Activated CD8-positive, alpha-beta memory T cell treated with anti-CD3 and anti-CD28 coated beads for 24 hours (primary cell): Measurements from ENCODE around the gene NMRK2.
"Not testable (repeated sequence)": the region's sequence is repeated elsewhere in the genome, so short reads cannot be mapped to it uniquely, and the experiment has no call there.

Experiments used
- DNase-seq: peaks from one replicate; pipeline ENCODE4 v3.0.0-alpha.2; 2020

Gene NMRK2

GRCh38 chr19:3932931-3933810 lies at the start of gene NMRK2:
Gene NMRK2 (plus strand): TSS chr19:3933069. CDS start chr19:3933672, 603 bp downstream.
- DNase-seq, result no peak

- no peak for DNase-seq
Measured at GRCh38 chr19:3890591-3890990, 42.3 kb upstream of the NMRK2 start.

DNA sequence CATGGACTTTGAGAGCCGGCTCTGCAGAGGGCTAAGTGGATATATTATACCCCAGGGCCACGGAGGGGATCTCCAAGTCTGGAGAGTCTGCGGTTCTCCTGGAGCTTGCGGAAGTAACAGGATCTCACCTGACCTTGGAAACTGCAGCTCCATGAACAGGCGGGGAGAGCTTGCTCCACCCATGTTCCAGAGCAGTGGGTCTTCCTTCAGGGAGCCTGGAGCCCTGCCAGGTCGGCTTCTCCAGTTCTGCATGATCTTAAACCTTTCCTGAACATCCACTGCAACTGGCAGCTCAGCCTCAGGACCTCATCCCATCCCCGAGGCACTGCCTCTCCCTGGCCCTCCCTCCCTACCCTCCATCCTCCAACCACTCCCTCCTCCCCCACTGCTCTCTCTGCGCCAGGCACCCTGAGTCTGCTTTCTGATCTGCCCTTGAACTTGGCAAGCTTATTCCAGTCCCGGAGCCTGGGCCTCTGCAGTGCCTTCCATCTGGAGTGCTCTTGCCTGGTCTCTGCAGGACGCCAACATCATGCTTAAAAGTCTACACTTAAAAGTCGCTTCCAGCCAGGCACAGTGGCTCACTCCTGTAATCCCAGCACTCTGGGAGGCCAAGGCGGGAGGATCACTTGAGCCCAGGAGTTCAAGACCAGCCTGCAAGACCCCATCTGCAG lies 39.2 kb upstream of the NMRK2 start:
- DNase-seq, result no peak

- DNase-seq, result not testable (repeated sequence)
Measured at GRCh38 chr19:3894959-3895358, 37.9 kb upstream of the NMRK2 start.

- DNase-seq, result no peak
Measured at GRCh38 chr19:3895788-3896187, 37.1 kb upstream of the NMRK2 start.

DNA sequence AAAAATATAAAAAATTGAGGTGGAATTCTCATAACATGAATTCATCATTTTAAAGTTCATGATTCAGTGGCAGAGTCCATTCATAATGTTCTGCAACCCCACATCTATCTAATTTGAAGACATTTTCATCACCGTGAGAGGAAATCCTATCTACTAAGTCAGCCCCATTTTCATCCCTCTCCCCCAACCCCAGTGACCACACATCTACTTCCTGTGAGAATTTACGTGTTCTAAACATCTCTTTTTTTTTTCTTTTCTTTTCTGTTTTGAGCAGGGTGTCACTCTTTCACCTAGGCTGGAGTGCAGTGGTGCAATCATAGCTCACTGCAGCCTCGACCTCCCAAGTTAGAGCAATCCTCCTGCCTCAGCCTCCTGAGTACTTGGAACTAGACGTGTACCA lies 34.9 kb upstream of the NMRK2 start:
- no peak for DNase-seq

GRCh38 chr19:3898426-3898825 lies 34.4 kb upstream of the NMRK2 start:
- no peak for DNase-seq

GRCh38 chr19:3899531-3900294 lies 33.2 kb upstream of the NMRK2 start:
- no peak for DNase-seq

- DNase-seq, result no peak
Measured at GRCh38 chr19:3902317-3902973, 30.4 kb upstream of the NMRK2 start.

DNA sequence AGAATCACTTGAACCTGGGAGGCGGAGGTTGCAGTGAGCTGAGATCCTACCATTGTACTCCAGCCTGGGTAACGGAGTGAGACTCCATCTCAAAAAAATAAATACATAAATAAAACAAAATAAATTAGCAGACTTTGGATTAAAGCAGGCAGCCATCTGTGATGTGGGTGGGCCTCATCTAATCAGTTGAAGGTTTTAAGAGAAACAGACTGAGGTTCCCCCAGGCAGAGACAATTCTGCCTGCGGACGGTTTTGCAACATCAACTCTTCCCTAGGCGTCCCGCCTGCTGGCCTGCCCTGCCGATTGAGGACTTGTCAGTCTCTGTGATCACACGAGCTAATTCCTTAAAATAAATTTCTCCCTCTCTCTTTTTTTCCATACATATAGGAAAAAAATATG lies 28.6 kb upstream of the NMRK2 start:
- no peak for DNase-seq

DNA sequence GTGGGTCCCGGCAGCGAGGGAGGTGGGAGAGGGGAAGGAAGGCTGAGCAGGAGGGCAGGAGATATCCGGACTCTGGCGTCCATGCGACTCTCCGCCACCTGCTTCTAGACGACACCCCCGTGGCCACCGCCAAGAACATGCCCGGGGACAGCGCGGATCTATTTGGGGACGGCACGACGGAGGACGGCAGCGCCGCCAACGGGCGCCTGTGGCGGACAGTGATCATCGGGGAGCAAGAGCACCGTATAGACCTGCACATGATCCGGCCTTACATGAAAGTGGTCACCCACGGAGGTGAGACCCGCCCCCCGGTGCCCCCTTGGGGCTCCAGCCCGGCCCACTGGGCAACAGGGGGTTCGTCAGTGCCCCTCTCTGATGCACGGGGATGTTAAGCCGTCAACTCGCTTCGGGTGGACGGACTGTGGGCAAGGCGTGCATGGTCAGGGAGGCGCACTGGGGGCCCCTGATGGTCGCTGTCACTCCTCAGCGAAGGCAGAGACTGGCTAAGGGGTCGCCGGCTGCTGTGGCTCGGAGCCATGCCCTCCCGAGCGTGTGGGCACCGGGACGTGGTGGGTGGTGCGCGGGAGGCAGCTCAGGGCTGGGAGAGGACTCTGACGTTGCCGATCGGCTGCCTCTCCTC lies 25.1 kb upstream of the NMRK2 start:
- DNase-seq, result no peak

DNA sequence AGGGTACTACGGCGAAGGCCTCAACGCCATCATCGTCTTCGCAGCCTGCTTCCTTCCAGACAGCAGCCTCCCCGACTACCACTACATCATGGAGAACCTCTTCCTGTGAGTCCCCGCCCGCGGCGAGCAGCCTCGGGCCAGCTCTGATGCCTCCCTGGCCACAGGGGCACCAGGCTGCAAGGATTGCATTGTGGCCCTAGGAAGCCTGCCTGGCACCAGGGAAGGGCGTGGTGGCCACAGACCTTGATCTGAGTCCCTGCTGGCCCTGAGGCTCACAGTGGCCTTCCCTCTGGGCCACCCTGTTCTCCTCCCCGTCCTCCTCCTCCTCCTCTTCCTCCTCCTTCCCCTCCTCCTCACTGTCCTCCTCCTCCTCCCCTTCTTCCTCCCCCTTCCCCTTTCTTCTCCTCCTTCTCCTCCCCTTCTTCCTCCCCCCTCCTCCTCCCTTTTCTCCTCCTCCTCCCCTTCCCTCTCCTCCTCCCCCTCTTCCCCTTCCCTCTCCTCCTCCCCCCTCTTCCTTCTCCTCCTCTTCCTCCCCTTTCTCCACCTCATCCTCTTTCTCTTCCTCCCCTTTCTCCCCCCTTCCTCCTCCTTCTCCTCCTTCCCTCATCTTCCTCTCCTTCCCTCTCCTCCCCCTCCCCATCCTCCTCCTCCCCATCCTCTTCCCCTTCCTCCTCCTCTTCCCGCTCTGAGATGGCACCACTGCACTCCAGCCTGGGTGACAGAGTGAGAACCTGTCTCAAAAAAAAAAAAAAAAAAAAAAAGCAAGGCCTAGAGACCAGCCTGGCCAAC lies 24.4 kb upstream of the NMRK2 start:
- no peak for DNase-seq

DNA sequence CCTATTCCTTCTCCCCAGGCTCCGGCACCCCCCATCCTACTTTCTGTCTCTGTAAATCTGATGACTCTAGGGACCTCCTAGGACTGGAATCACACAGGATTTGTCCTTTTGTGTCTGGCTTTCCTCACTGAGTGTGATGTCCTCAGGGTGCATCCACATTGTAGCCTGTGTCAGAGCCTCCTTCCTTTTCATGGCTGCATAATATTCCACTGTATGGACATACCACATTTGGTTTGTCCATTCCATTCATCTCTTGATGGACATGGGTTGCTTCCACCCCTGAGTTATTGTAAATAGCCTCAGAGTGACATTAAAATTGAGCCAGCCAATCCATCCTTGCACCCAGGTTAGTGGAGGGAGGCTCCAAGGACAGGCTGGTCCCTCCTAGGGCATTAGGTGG lies 22.8 kb upstream of the NMRK2 start:
- no peak for DNase-seq

- no peak for DNase-seq
Measured at GRCh38 chr19:3914199-3914598, 18.7 kb upstream of the NMRK2 start.

DNA sequence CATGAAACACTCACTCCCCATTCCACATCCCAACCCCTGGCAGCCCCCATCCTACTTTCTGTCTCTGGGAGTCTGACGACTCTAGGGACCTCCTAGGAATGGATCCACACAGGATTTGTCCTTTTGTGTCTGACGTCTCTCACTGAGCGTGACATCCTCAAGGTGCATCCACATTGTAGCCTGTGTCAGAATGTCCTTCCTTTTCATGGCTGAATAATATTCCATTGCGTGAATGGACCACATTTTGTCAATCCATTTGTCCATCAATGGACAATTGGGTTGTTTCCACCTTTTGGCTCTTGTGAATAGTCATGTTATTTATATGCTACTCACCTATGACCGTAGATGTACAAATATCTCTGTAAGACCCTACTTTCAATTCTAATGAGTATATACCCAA lies 16.8 kb upstream of the NMRK2 start:
- DNase-seq, result no peak

DNA sequence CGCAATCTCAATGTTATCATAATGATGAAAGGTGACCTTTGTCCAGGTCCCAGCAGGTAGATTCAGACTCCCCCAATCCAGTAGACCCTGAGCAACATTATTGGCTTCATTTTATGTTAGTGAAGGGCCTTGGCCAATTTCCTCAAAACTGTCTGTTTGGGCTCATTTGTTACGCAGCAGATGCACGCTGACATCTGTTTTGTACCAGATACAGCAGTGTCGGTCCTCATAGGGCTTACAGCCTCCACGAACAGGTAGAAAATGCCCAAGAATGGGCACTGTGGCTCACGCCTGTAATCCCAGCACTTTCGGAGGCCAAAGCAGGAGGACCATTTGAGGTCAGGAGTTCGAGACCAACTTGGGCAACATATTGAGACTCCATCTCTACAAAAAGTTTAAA lies 13.1 kb upstream of the NMRK2 start:
- DNase-seq, result no peak

GRCh38 chr19:3923096-3923758 lies 9.6 kb upstream of the NMRK2 start:
- no peak for DNase-seq

DNA sequence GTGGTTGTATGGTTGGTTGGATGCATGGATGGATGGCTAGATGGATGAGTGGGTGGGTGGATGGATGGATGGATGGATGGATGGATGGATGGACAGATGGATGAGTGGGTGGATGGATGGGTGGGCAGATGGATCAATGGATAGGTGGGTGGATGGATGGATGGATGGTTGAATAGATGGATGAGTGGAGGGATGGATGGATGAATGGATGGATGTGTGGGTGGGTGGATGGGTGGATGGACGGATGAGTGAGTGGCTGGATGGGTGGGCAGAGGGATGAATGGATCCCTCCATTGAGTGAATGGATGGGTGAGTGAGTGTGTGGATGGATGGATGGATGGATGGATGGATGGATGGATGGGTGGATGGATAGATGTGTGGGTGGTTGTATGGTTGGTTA lies 9.0 kb upstream of the NMRK2 start:
- no peak for DNase-seq

DNA sequence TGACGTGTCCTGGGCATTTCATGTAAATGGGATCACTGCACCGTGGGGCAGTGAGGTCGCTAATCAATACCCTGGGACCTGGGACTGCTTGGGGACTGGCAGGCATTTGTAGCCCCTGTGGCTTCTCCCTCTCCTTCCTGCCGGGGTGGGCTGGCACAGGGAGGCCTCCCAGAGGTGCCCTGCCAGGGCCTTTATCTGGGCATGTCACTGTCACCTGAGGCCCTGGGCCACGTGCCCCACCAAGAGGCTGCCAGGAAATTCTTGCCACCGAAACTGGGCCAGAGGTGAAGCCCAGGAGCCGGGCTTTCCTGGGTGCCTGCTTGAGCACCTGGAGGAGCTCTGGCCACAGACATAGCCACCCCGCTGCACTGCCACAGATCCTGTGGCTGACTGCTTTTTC lies 1.8 kb upstream of the NMRK2 start:
- DNase-seq, result no peak

DNA sequence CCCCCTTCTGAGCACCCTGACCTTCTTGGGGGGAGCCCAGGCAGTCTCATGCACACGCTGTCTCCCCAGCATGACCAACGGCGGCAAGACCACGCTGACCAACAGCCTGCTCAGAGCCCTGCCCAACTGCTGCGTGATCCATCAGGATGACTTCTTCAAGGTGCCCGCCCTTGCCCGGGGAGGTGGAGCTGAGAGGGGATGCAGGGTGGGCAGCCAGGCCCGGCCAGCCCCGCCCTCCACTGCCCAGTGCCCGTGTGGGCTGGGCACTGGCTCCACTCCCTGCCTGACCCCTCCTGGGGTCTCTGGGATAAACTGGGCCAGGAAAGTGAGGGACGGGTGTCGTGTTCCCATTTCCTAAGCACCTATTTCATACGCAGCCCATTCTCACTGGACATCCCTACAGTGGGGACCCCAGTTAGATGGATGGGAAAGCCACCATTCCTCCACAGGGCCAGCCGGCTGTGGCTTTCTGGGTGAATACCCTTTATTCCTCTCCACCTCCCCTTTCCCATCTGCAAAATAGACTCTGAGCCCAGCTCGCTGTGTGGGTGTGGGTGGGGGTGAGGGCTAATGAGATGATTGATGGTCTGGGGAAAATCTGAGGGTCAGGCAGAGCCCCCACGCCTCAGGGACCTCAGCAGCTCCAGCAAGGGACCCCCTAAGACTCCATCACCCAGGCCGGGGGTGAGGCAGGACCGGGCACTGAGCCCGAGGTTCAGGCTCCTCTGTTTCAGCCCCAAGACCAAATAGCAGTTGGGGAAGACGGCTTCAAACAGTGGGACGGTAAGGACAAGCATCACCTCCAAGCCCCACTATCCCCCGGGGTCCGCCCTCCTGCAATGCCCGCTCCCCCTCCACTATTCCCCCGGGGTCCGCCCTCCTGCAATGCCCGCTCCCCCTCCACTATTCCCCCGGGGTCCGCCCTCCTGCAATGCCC lies 3.9 kb downstream of the NMRK2 start:
- DNase-seq, result no peak
